Activated T-cell treated with anti-CD3 and anti-CD28 coated beads for 48 hours (primary cell): ENCODE results near the gene DHX58.

Experiments used
- DNase-seq: peaks from one replicate; pipeline ENCODE4 v3.0.0-alpha.2; 2020; ENCODE audit warnings: low read depth

Gene DHX58

DNA sequence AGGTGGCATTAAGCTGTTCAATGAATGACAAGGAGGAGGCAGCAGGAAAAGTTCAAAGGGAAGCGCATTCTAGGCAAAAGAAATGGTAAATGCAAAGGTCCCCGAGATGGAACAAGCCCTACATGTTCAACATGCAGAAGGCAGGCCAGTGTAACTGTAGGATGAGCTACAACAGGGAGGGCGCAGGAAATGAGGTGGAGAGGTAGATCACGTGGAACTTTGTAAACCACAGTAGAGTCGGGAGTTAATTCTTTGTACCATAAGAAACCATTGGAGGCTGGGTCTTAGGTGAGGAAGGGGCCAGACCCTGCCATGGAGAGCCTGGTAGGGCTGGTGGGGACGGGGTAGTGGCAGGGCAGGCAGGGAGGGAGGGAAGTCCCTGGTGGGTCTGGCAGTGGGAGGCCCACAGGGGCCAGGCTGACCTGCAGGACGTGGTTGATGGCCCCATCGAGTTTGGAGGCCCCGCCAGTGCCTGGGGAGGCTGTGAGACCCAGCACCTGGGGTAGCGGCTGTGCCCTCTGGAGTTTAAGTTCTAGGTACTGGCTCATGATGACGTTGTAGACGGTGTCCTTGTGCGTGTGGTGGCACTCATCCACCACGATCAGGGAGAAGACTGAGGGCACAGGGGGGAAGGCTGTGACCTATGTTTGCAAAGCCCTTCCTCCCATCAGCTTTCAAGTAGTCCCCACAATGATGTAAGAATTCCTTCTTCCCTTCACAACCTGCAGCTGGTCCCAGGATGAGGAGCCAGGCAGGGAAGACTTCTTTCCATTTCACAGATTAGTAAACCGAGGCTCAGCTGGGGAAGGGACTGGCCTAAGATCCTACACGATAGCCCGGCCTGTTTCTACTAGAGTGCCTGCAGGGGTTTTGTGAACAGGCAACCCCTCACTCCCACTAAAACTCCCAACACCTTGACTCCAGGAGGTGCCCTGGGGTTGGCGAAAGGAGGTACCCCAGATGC, 1.9 kb downstream of the DHX58 start:
- DNase-seq = no peak

- DNase-seq = no peak
These were observed 3.4 kb downstream of the DHX58 start for GRCh38 chr17:42109086-42109485.

GRCh38 chr17:42107597-42108576, 4.6 kb downstream of the DHX58 start:
- peak; percentile 92 for DNase-seq

GRCh38 chr17:42107124-42107523, 5.4 kb downstream of the DHX58 start:
- no peak for DNase-seq

DNA sequence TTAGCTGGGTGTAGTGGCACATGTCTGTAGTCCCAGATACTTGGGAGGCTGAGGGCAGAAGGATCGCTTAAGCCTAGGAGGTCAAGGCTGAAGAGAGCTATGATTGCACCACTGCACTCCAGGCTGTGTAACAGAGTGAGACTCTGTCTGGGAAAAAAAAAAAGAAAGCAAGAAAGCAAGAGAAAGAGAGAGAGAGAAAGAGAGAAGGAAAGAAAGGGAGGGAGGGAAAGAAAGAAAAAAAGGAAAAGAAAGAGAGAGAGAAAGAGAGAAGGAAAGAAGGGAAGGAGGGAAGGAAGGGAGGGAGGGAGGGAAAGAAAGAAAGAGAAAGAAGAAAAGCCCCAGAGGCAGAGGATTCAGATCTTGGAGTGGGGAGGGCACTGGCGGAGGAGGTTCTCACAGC, 6.5 kb downstream of the DHX58 start:
- no peak for DNase-seq

DNA sequence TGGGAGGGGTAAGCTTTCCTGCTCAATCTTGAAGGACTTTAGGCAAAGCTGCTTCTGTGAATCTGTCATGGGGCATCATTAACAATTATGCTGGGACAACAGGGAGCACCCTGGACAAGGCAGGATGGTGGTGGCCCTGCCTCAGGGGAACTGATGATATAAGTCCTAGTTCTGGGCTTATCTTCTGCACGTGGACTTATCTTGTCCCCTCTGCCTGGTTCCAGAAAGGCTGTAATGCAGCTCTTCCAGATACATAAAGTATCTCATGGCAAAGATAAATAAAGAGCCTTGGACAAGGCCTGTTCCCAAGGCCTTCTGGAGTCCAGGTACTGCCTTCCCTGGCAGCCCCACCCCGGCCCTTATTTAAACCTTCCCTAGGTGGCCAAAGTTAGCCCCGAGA, 8.2 kb downstream of the DHX58 start:
- no peak for DNase-seq

DNA sequence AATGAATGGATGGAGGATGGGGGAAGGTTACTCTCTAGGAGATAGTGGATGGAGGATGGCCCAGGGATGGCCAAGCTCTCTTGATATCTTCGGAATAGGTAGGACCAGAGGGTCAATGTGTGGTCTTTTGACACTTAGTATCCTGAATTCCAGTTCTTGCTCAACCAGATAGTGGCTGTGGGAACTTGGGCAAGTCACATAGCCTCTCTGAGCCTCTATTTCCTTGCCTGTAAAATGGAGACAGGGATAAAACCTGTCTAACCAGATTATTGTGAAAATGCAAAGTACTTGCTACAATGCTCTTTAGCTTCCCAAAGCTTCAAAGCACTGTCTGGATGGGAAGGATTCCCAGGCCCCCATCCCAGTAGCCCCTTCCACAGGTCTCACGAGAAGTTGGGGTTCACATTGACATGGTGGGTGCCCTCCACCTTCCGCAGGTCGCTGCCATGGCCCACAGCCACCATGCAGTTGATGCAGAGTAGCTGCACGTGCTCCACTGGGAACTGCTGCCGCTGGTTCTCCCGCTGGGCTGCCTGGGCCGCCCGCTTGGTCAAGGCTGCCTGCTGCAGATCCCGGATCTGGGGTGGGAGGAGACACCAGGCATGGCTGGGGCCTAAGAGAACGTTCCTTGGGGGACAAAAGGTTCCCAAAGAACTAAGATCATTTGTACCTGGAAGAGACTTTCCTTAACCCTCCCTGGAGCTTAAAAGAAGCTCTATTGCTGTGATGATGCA, 9.1 kb downstream of the DHX58 start:
- DNase-seq = no peak

DNA sequence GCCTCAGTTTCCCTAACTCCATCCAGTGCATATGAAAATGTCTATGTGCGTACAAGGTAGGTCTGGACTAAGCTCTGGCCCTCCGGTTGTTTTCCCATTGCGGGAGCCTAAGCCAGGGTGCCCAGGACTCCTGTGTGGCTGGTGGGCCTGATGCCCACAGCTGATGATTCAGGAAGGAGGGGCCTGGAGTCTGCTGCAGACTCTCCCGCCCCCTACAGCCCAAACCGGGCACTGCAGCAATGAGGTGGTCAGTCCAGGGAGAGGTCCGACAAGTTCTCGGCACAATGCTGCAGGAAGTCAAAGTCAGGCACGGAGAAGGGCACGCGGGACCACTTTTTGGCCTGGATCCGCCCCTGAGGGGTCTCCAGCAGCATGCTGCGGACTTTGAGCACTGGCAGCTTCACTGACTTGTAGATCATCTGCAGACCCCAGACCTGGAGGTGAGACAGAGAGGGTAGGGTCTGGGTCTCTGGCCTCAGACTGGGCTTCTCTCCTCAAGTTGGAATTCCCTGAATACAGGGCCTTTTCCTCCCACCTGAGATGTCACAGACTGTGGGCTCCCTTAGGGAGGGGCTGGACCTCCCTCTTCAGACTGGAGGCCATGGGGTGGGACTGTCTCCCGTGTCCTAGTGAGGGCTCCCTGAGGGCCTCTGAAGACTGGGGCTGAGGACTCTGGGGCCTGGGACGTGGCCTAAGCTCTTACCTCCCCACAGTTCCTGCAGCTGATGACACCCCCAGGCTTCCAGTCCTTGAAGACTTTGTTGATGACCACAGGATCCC, 10.8 kb downstream of the DHX58 start:
- peak; percentile 74 for DNase-seq

DNA sequence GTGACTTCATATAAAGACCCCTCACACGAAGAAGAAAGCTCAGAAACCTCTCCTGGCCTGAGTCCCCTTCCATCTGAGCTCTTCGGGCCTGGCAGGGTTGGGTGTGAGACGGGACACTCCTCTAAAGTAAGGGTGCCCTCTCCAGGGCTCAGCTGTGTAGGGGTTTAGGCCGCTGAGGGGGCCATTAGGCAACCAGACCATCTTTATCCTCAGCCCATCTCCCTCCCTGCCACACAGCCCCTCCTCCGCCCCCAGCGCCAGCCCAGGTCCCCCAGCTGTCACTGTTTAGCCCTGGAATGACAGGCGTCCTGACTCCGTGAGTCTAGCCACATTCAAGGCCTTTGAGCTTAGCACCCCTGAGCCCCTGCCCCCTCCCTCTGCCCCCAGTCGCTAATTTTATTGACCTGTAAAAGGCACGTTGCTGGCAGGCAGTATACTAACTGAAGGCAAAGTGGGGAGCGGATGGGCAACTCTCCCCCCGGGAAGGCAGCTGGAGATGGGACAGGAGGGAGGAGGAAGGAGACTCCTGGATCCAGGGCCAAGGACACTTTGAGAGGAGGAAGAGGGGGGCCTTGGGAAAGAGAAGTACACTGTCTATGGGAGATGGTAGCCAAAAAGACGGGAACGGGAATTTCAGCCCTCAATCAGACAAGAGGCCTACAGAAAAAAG, 13.6 kb downstream of the DHX58 start:
- DNase-seq = no peak

- peak; percentile 29 for DNase-seq
These were observed 14.6 kb downstream of the DHX58 start, which contains the start of gene ZNF385C for GRCh38 chr17:42097691-42098631. Gene ZNF385C, minus strand, starts transcription at chr17:42098473. Its CDS starts 35,417 bp downstream, at chr17:42063056.

GRCh38 chr17:42096360-42097111, 16.0 kb downstream of the DHX58 start:
- DNase-seq = no peak

- no peak for DNase-seq
These were observed 18.0 kb downstream of the DHX58 start for GRCh38 chr17:42094375-42095069.

DNA sequence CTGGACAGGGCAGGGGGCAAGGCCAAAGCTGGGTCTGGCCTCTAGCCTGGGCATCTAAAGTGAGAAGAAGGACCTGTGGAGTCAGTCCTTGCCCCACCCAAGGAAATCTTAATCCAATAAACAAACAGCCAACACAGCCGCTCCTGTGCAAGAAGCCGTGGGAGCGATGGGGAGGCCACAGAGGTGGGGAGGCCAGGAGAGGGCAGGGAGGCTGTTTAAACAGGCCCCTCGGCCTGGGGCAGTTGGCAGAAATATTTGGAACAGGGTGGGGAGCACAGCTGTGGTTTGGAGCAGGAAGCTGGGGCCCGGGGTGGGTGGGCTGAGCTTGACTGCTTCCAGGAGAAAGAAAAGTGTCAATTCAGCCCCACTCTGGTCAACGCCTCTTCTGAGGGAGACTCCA, 19.6 kb downstream of the DHX58 start:
- no peak for DNase-seq

DNA sequence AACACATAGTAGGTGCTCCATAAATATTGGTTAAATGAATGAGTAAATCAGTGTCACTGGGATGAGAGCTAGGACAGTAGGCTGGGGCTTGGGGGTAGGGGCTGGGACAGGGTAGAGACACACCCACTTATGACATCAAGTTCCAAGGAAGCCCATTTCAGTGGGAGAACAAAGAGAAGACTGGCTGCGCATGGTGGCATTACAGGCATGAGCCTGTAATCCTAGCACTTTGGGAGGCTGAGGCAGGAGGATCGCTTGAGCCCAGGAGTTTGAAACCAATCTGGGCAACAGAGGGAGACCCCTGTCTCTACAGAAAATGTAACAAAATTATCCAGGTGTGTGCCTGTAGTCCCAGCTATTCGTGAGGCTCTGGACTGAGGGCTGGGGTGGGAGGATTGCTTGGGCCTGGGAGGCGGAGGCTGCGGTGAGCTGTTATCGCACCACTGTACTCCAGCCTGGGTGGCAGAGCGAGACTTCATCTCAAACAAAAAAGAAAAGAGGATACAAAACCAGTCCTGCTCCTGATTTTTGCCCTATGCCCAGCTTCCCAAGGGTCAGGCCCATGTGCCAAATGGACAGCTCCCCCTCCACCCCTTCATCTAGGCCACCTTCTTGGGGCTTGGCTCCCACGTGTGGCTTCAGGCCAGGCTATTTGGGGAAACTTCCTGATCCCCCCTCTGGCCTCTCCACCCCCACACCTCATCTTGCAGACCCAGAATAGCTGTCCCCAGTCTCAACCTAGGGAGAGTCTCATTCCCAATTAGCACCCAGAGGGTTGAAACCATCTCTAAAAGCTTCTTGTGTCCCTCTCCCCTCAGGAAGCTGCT, 21.3 kb downstream of the DHX58 start:
- no peak for DNase-seq

DNA sequence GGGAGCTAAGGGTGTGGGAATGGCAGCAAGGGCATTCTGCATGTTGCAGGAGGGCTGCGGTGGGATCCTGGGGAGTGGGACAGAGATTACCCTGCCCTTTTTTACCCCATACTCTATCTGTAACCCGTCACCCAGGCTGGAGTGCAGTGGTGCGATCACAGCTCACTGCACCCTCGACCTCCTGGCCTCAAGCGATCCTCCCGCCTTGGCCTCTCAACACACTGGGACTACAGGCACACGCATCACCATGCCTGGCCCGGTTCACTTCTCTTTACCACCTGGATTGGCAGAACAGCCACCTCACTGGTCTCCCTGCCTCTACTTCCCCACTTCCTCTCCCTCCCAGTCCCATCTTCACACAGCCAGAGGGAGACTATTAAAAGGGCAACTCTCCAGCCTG, 23.8 kb downstream of the DHX58 start:
- DNase-seq = no peak

GRCh38 chr17:42087736-42088705, 24.5 kb downstream of the DHX58 start:
- DNase-seq = no peak
